Right ventricle myocardium superior (tissue), 1 donor: Measurements from ENCODE around the gene TMEM255B. TPM values are rescaled to one million over a fixed set of nuclear protein-coding genes. Genes with fewer than 3 reads are reported as not detected.
"Not testable (repeated sequence)": the region's sequence is repeated elsewhere in the genome, so short reads cannot be mapped to it uniquely, and the experiment has no call there.

Experiments used
- ATAC-seq: fragments of 200-7000 bp; cut with Tn5 transposase; one replicate; pipeline ENCODE4 v1.9.1; 2020; ENCODE audit warnings: mild to moderate bottlenecking; ENCODE audit not compliant: poor library complexity
- DNase-seq: peaks from one replicate; pipeline ENCODE4 v3.0.0-alpha.2; 2020
- intact Hi-C: fragments of 100-400 bp; cut with DNase I; formaldehyde crosslinking; loops from one replicate; pipeline ENCODE4 v1.11.2; 2022
- total RNA-seq: library from RNA; stranded (reverse); fragmentation: NEBNext Ultra II Directional; extraction: Animal tissue kit (Norgen Biotek cat#: 25700); gene quantifications from one replicate; pipeline ENCODE4 v1.2.1, GENCODE V29; 2021
- donor health status: DM: no; HTN: yes; CAD: no; lungs with severe emphysema.

TMEM255B gene
- total RNA-seq, 1 donor from 2014 or later = 6.9 TPM

DNA sequence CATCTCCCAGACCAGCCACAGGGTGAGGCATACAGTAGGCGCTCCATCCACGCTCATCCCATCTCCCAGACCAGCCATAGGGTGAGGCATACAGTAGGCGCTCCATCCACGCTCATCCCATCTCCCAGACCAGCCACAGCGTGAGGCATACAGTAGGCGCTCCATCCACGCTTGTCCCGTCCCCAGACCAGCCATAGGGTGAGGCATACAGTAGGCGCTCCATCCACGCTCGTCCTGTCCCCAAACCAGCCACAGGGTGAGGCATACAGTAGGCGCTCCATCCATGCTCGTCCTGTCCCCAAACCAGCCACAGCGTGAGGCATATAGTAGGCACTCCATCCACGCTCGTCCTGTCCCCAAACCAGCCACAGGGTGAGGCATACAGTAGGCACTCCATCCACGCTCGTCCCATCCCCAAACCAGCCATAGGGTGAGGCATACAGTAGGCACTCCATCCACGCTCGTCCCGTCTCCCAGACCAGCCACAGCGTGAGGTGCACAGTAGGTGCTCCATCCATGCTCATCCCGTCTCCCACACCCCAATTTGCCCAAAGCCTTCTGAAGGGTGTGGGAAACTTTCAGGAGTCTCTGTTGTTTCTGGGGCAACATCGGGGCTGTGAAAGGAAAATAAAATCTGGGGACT, 13.4 kb upstream of the TMEM255B start:
- intact Hi-C loops, ATAC-seq: not testable (repeated sequence)
- DNase-seq = peak; percentile 13

DNA sequence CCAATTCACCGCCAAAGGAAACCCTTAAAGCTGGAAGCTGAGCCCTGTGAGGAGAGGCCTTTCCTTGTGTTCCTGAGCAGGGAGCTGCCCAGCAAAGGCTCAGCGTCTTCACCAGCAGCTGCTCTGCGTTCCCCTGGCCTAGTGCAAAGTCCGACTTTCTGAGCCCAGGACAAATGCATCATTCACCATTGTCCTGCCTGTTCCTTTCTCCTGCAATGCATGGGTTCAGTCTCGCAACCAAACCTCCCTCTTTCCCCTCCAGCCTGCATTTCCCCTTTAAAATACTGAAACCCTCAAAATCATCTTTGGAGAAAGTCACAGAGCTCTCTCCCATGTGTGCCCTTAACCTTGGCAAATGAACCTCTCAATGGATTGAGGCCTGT, 12.9 kb upstream of the TMEM255B start:
- DNase-seq (no peak), ATAC-seq (no peak)

DNA sequence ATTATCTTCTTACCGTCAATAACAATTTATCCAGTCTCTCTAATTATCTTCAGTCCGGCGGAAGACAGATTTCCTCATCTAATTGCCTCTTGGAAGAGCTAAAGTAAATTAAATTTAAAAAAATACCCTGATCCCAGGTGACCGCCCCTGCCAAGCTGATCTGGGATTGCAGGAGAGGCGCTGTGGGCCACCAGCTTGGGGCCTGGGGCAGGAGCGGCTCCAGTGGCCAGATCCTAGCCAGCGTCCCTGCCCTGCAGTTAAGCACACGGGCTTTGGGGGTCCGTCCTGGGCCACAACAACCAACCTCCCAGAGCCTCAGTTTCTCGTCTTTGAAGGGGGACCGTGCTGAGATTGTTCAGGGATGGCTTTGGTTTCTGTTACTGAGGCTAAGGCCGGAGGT, 12.4 kb upstream of the TMEM255B start:
- DNase-seq (peak; percentile 14), ATAC-seq (no peak)
- intact Hi-C loops = no loop called here

More for the DNA sequence above, 12.9 kb upstream of the TMEM255B start:
- intact Hi-C loops = no loop called here

DNA sequence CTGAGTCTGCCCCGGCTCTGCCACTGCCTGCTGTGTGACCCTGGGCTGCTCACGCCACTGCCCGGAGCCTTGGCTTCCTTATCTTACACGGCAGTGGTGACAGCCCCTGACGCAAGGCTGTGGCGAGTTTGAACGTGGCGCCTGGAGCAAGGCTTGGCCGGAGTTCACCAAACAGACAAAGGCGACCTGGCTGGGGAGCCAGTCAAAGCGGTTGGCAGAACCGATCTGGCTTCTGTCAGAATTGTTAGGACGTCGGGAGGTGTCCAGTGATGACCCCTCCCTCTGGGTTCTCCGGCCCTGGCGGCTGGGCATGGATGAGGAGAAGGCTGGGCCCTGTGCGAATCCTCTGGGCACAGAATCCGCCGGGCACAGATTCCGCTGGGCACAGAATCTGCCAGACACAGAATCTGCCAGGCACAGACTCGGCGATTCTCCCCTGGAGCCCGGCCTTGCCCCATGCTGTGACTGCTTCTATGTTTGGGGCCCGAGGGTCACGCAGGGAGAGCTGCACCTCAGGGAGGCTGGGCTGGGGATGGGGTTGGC, 11.7 kb upstream of the TMEM255B start:
- intact Hi-C loops = no loop called here
- ATAC-seq (peak; percentile 84), DNase-seq (peak; percentile 45)

DNA sequence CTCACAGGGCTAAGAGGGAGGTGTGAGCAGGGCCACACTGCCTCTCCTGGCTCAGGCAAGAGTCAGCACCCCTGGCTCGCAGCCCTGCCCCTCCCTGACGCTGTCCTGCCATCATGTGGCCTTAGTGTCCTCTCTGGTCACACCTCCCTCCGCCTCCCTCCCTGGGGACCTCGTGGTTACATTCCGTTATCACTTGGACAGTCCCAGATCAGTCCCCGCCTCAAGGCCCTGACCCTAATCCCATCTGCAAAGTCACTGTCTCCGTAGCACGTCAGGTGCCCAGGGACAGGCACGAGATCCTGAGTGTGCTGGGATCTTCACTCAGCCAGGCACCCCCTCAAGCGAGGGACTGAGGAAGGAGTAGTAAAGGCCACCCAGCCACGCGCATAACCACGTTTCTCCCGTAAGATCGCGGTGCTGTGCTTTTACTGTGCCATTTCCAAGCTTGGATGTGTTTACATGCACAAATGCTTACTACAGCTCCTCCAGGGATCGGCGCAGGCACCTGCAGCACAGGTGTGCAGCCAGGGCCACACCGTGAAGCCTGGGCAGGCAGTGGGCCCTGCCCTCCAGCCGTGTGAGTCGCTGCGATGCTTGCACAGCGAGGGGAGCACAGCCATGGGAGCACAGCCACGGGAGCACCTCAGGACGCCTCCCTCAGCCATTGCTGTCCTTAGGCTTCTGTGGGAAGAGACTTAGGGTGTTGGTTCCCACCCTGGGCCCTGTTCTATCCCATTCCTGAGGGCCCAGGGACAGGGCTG, 10.7 kb upstream of the TMEM255B start:
- intact Hi-C loops = no loop called here
- DNase-seq = peak; percentile 57
- ATAC-seq = peak; percentile 79

DNA sequence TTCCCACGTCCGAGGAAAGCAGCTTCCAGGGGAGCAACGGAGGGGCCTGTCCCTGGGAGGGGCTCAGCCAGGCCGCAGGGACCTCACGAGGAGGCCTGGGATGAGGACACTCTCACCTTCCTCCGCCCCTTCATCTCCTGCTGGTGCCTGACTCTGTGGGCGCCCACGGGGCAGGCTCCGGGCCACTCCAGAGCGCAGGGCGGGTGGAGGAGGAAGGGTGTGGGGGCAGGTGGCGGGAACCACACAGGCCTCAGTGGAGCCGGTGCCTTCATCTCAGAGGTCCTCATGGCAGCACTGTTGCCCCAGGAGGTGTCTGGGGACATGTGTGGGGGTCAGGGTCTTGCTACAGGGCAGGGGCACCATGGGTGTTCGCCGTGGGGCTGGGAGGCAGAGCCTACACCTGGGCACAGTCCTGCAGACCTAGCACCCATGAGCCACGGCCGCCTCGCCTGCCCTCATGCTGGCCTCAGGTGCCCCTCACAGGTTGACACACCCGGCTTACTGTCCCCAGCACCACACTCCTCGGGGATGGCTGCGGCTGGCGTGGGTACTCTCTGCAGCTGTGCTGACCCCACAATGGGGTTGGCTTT, 10.1 kb upstream of the TMEM255B start:
- DNase-seq (peak; percentile 38), ATAC-seq (no peak)
- intact Hi-C loops = no loop called here

DNA sequence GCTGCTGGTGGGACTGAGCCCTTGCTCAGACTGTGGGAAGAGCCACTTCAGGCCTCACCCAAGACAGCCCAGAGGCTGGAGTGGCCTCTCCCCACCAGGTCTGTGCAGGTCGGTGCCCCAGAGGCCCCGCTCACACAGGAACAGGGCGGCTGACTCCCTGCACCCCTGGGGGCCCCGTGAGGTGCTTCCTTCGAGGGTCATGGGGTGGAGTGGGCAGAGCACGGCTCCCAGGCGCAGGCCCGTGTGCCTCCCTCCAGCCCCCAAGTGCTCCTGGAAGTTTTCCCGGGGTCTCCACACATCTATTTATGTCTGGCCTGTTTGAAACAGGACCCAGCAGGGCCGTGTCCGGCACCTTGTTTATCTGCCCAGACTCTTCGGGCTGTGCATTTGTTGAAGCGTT, 9.5 kb upstream of the TMEM255B start:
- intact Hi-C loops = no loop called here
- DNase-seq (no peak), ATAC-seq (no peak)

DNA sequence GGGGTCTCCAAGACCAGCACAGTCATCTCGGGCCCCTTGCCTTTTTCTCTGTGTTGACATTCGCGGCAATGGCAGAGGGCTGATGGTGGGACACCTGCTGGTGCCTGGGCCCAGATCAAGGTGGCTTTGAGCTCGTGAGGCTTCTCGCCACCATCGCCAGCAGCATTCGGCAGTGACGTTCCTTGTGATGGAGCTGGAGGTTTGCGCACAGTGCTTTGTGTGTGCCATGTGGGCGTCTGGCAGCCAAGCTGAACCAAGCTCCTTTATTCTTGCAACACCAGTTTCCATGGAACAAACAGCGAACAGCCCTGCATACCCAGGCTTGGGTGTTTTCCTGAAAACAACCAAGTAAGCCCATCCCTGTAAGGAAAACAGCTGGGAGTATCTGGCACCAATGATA, 9.1 kb upstream of the TMEM255B start:
- intact Hi-C loops = no loop called here
- no peak for DNase-seq
- no peak for ATAC-seq

DNA sequence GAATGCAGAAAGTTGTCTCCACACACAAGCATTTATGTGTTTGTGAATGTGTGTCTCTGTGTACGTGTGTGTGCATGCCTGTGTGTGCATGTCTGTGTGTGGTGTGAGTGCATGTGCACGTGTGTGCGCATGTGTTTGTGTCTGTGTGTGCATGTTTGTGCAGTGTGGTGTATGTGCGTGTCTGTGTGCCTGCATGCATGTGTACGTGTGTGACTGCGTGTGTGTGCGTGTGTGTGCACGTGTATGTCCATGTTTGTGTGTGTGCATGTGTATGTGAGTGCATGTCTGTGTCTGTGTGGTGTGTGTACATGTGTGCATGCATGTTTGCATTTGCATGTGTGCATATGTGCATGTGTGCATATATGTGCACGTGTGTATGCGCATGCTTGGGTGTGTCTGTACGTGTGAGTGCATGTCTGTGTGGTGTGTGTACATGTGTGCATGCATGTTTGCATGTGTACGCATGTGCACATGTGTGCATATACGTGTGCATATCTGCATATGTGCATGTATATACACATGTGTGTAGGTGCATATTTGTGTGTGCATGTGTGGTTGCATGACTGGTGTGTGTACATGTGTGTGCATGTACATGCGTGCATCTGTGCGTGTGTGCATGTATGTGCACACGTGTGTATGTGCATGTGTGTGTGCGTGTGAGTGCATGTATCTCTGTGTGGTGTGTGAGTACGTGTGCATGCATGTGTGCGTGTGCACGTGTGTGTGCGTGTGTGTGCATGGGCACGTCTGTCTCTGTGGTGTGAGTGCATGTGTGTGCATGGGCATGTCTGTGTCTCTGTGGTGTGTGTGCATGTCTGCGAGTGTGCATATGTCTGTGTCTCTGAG, 8.2 kb upstream of the TMEM255B start:
- intact Hi-C loops = no loop called here
- no peak for DNase-seq
- no peak for ATAC-seq

DNA sequence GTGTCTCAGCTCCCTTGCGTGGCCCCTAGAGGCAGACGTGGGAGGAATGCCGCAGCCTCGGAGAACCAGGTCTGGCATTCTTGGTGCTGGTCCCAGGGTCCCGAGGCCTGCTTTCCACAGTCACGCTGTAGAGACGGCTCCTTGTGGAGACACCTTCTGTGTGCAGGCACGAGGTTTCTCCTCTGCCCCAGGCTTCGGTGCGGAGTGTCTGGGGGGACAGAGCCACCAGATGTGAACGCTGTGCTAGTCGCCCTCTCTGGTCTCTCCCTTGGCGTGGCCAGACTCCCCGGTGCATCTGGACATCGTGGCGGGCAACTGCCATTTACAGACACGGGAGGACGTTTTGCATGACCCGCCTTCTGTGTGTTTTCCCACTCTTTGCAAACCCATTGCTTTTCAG, 7.5 kb upstream of the TMEM255B start:
- intact Hi-C loops = no loop called here
- DNase-seq (no peak), ATAC-seq (no peak)

DNA sequence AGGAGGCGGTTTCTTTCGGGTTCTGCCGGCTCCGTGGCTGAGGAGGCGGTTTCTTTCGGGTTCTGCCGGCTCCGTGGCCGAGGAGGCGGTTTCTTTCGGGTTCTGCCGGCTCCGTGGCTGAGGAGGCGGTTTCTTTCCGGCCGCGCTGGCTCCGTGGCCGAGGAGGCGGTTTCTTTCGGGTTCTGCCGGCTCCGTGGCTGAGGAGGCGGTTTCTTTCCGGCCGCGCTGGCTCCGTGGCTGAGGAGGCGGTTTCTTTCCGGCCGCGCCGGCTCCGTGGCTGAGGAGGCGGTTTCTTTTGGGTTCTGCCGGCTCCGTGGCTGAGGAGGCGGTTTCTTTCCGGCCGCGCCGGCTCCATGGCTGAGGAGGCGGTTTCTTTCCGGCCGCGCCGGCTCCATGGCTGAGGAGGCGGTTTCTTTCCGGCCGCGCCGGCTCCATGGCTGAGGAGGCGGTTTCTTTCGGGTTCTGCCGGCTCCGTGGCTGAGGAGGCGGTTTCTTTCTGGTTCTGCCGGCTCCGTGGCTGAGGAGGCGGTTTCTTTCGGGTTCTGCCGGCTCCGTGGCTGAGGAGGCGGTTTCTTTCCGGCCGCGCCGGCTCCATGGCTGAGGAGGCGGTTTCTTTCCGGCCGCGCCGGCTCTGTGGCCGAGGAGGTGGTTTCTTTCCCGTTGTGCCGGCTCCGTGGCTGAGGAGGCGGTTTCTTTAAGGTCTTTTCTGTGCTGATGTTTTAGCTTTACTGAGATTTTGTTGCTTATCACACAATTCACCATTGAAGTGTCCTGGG, 6.6 kb upstream of the TMEM255B start:
- intact Hi-C loops, DNase-seq, ATAC-seq: not testable (repeated sequence)

DNA sequence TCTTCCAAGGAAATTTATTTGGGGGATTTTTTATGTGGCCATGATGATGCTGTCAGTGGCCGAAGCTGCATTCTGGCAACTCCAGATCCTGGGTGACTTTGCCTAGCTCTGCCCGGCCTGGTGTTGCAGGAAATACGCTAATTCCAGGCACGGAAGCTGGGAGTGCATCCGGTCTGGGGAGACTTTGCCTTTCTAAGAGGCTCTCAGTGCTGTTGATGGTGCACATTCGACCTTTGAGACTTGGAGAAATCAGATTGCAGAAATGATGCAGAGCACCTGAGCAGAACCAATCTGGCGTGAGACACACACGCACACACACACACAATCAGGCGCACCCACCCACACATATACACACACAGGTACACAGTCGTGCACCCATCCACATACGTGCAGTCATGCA, 5.9 kb upstream of the TMEM255B start:
- no peak for ATAC-seq
- no peak for DNase-seq
- intact Hi-C loops = no loop called here

DNA sequence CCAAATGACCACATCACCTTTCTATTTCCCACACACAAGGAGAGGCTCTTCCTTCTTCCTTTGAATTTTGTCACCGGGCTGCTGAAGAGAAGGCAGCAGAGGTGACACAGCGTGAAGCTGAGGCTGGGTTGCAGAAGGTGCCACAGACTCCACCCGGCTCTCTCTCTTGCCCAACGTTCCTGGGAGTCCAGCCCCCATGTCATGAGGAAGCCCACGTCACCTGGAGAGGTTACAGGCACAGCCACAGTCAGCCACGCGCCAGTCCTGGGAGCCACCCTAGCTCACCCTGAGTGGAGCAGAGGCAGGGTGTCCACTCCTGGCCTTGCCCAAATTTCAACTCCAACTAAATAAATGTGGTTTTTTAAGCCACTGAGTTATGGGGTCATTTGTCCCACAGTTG, 4.8 kb upstream of the TMEM255B start:
- intact Hi-C loops = no loop called here

DNA sequence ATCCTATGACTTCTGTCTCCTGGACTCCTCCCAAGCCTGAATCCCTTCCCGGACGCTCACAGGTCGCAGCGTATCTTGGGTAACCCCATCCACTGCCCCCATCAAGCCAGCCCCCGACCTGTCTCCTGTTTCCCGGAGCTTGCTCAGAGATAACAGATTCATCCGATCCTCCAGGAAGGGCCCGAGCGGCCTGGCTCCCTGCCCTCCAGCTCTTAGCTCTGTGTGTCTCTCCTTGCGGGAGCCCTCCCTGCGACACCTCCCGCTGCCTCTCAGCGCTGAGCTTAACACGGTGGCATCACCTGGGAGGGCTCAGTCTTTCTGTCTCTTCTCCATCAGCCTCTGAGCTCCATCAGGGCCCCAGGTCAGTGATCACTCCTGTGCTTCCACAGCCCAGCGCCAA, 4.3 kb upstream of the TMEM255B start:
- ATAC-seq (no peak), DNase-seq (no peak)
- intact Hi-C loops = no loop called here

More for the DNA sequence above, 4.8 kb upstream of the TMEM255B start:
- DNase-seq = no peak
- ATAC-seq = no peak

DNA sequence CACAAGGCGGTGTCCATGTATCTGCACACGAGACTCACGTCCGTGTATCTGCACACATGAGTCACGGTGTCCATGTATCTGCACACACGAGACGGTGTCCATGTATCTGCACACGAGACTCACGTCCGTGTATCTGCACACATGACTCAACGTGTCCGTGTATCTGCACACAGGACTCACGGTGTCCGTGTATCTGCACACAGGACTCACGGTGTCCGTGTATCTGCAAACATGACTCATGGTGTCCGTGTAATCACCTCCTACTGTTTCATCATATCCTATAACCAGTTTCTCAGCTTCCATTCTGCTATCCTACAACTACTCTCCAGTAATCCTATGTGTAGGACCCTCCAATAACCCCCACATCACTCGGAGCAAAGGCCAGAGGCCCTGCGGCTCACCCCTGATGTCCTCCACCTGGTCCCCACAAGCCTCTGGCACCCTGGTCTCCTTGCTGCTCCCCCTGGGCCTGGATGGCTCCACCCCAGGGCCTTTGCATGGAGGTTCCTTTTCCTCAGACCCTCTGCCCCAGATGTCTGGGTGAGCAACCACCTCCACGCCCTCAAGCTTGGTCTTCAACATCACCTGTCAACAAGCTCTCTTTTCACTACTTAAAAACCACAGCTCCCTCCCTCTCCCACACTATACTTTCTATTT, 2.5 kb upstream of the TMEM255B start:
- ATAC-seq (no peak), DNase-seq (no peak)
- intact Hi-C loops = no loop called here

DNA sequence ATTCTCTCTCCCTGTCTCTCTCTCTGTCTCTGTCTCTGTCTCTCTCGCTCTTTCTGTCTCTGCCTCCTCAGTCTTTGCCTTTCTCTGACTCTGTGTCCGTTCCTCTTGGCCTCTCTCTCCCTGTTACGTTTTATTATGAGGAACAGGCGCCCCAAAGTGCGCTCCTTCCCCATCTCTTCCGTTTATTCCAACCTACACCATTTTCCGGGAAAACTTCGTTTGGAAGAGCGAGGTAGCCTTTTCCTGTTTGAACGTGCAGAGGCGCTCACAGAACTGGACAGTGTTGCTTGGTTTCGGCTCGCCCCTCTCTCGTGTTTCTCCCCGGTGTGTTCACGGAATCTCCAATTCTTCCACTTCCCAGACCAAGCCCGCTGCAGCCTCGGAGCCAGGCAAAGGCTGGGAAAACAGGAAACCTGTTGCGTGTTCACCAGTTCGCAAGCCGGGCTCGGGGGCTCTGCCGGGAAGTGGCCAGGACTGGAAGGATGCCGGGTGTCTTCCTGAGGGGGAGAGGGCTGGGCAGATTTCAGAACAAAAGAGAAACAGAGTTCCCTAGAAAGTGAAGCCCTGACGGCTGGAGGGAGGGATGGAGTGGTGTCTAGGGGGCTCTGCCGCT, 605 bp downstream of the TMEM255B start:
- ATAC-seq (peak; percentile 9), DNase-seq (no peak)
- intact Hi-C loops = no loop called here

DNA sequence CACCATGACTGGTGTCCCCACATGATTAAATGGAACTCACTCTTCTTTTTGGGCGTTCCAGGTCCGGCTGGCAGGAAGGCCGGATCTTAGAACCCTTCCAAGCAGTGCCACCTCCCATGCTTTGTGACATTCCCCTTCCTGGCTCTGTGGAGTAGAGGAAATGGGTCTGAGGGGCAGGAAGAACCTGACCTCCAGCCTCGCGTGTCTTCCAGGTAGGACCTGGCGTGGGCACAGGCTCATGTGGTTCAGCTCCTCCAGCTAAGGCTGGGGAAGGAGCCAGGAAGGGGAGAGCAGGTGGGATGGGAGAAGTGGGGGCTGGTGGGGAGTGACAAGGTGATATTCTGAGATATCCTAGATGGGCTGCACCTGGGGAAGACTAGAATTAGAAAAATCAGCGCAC, 2.1 kb downstream of the TMEM255B start:
- ATAC-seq = no peak
- intact Hi-C loops = no loop called here
- no peak for DNase-seq
